Kidney (tissue), 14 donors: Measurements from ENCODE around the gene KERA. TPM values are rescaled to one million over a fixed set of nuclear protein-coding genes. Genes with fewer than 3 reads are reported as not detected.

Experiments used
- DNase-seq, 5 donors: peaks; one replicate each; pipeline ENCODE4 v3.0.0-alpha.2; 2013 to 2020
- FAIRE-seq: peaks from 2 replicates; lab custom pipeline; 2012; peaks lifted over from hg19 to GRCh38; lab: Jason Lieb, UNC
- H3K27ac ChIP-seq, 2 donors: one replicate each; pipeline ENCODE4 v1.7.0; 2013; ENCODE audit warnings: low read depth in 2 of 2, low read length in 2 of 2, inconsistent platforms in 1 of 2
- H3K27me3 ChIP-seq: one replicate; pipeline ENCODE4 v1.7.1; 2013; ENCODE audit warnings: low read length, inconsistent platforms; ENCODE audit not compliant: control insufficient read depth, insufficient read depth
- H3K36me3 ChIP-seq, 3 donors: one replicate each; pipeline versions ENCODE4 v1.7.0 to v1.7.1; 2013; ENCODE audit warnings: low read length in 3 of 3, control low read depth in 1 of 3, inconsistent platforms in 1 of 3; ENCODE audit not compliant: insufficient read depth in 3 of 3, control insufficient read depth in 2 of 3
- H3K4me1 ChIP-seq, 3 donors: one replicate each; pipeline versions ENCODE4 v1.7.0 to v1.7.1; 2013; ENCODE audit warnings: low read length in 3 of 3, inconsistent platforms in 1 of 3, low read depth in 1 of 3; ENCODE audit not compliant: control insufficient read depth in 2 of 3, insufficient read depth in 2 of 3
- H3K4me3 ChIP-seq, 3 donors: one replicate each; pipeline versions ENCODE4 v1.7.0 to v1.8.1; 2013; ENCODE audit warnings: low read length in 3 of 3, control low read depth in 1 of 3, inconsistent platforms in 1 of 3
- H3K9ac ChIP-seq, 3 donors: one replicate each; pipeline versions ENCODE4 v1.7.0 to v1.7.1; 2013; ENCODE audit warnings: low read length in 3 of 3, control low read depth in 1 of 3, inconsistent platforms in 1 of 3
- H3K9me3 ChIP-seq, 3 donors: one replicate each; pipeline versions ENCODE4 v1.7.0 to v1.7.1; 2013; ENCODE audit warnings: low read length in 3 of 3, control low read depth in 1 of 3, inconsistent platforms in 1 of 3; ENCODE audit not compliant: control insufficient read depth in 2 of 3, insufficient read depth in 1 of 3
- intact Hi-C: fragments of 100-400 bp; cut with DNase I; formaldehyde crosslinking; loops from one replicate; pipeline ENCODE4 v1.11.1; 2022
- polyA plus RNA-seq: library from polyadenylated mRNA; stranded (reverse); fragments of 350-450 nt; fragmentation: Illumina TruSeq; extraction: RNeasy Lipid Tissue Mini Kit (QIAGEN cat#74804); gene quantifications from one replicate; pipeline ENCODE4 v1.2.3, GENCODE V29; 2014; ENCODE audit warnings: low read depth, low replicate concordance; ENCODE audit not compliant: insufficient read depth
- total RNA-seq: library from RNA; stranded (reverse); fragmentation: NEBNext Ultra II Directional; extraction: Animal tissue kit (Norgen Biotek cat#: 25700); gene quantifications from one replicate; pipeline ENCODE4 v1.2.1, GENCODE V29; 2021
- TF ChIP-seq, protein P1 (sequence below): IDR thresholded peaks from 3 replicates; pipeline ENCODE4 v1.5.1; 2012; ENCODE audit warnings: mild to moderate bottlenecking, moderate library complexity, borderline replicate concordance; ENCODE audit not compliant: insufficient read depth; ENCODE audit errors: extremely low read depth
- donor health status: control.
- donor health status: control.
- donor health status: control.
- donor health status: control.
- donor health status: control.
- donor health status: DM: yes; HTN: yes; CAD: no.
- donor health status: Normal renal cell carcinoma (clear cell type).

Gene KERA
- total and polyA plus RNA-seq, 2 donors from 2014 or later: not detected

DNA sequence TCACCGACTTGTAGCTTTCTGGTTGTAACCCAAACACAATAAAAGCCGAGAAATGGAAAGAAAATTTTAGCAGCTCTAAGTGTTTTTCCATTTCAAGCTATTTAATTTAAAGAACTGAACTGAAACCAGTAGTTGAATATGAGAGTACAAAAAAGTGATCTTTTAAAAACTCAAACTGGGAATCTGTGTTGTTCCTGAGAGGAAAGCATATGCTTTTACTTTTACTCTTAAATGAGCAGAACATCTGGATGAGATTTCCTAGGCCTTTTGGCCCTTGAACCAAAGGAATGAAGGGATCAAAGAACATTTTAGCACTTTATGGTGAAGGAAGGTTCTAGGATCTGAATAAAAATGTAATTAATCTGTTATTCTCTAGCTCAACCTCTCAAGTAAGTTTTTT lies 1.3 kb downstream of the KERA start:
- no peaks in the 10 kb centered on the region for H3K36me3 ChIP-seq
- TF ChIP-seq, protein P1, sequence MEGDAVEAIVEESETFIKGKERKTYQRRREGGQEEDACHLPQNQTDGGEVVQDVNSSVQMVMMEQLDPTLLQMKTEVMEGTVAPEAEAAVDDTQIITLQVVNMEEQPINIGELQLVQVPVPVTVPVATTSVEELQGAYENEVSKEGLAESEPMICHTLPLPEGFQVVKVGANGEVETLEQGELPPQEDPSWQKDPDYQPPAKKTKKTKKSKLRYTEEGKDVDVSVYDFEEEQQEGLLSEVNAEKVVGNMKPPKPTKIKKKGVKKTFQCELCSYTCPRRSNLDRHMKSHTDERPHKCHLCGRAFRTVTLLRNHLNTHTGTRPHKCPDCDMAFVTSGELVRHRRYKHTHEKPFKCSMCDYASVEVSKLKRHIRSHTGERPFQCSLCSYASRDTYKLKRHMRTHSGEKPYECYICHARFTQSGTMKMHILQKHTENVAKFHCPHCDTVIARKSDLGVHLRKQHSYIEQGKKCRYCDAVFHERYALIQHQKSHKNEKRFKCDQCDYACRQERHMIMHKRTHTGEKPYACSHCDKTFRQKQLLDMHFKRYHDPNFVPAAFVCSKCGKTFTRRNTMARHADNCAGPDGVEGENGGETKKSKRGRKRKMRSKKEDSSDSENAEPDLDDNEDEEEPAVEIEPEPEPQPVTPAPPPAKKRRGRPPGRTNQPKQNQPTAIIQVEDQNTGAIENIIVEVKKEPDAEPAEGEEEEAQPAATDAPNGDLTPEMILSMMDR: no peak
- H3K4me3 ChIP-seq: no peak overlapping the region
- H3K4me1 ChIP-seq: no peaks in the 10 kb centered on the region
- no peak overlapping the region for H3K9ac ChIP-seq
- no peak overlapping the region for H3K27ac ChIP-seq
- H3K27me3 ChIP-seq: no peaks in the 10 kb centered on the region
- no peak for DNase-seq
- no peaks in the 10 kb centered on the region for H3K9me3 ChIP-seq
- FAIRE-seq: no peak
- intact Hi-C loops: no loop called here

DNA sequence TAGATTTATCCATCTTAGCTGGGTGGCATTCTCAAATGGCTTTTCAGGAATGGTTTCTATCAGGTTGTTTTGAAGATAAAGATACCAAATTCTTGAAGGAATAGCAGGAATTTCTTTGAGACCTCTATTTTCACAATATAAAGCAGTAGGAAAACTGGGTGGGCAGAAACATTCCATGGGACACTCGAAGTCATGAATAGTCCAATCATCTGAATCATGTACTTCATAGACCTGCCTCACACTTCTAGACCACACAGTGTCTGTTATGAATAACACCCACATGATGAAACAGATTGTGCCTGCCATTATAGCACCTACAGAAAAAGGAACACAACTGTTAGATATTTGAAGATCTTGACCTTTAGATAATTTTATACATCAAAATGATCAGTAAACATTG lies 1.8 kb downstream of the KERA start:
- H3K4me3 ChIP-seq: no peak overlapping the region

DNA sequence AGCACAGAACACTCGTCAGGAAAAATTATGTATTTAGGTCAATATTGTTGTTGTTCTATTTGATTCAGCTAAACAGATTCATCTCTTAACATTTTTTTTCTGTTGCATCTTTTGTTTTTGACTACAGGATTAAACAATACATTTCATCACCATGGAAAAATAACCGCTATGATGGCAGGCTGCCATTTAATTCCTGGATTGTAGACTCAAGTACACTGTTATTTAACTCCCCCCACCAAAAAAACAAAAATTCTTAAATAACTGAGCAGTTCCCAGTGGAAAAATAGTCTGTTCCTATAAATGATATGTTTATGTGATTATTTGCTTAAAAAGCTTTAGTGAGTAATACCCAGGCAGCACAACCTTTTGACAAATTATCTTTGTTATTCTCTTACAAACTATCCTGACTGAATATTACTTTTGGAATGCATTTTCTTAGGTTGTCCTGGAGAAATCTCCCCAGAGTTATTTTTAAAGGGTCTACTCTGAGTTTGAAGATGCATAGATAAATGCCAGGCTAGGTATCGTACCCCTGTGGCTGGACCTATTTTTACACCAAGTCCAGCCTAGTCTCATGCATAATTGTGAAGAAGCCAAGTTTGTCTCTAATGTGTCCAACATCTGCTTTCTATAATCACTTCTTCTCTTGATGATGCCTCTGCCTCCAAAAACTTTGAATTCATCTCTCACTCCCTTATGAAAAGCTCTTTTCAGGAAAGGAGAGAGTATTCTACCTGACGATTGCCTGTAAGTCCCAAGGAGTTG lies 3.7 kb downstream of the KERA start:
- FAIRE-seq: no peak
- H3K9me3 ChIP-seq: no peaks in the 10 kb centered on the region

More for the DNA sequence above, 1.8 kb downstream of the KERA start:
- DNase-seq (no peak), FAIRE-seq (no peak)
- Histone ChIP-seq H3K9me3 (no peaks in the 10 kb centered on the region), H3K27ac (no peak overlapping the region), H3K4me1 (no peaks in the 10 kb centered on the region), H3K27me3 (no peaks in the 10 kb centered on the region), H3K36me3 (no peaks in the 10 kb centered on the region), H3K9ac (no peak overlapping the region)
- TF ChIP-seq, protein P1: no peak
- intact Hi-C loops: no loop called here

More for the DNA sequence above, 3.7 kb downstream of the KERA start:
- Histone ChIP-seq H3K27me3 (no peaks in the 10 kb centered on the region), H3K36me3 (no peaks in the 10 kb centered on the region), H3K27ac (no peak overlapping the region), H3K4me1 (no peaks in the 10 kb centered on the region), H3K4me3 (no peak overlapping the region), H3K9ac (no peak overlapping the region)
- TF ChIP-seq, protein P1: no peak
- peak in 1 of 5 donors; percentile 40 for DNase-seq
- intact Hi-C loops: no loop called here
